Upper lobe of right lung (tissue), 1 donor: Measurements from ENCODE around the gene ISLR. TPM values are rescaled to one million over a fixed set of nuclear protein-coding genes. Genes with fewer than 3 reads are reported as not detected.

Source experiments
- ATAC-seq: fragments of 200-7000 bp; cut with Tn5 transposase; one replicate; pipeline ENCODE4 v1.9.1; 2020; ENCODE audit warnings: mild to moderate bottlenecking, moderate library complexity
- DNase-seq: peaks from one replicate; pipeline ENCODE4 v3.0.0-alpha.2; 2020
- H3K27ac ChIP-seq: fragments of 200-600 bp; one replicate; pipeline ENCODE4 v1.8.0; 2022
- H3K27me3 ChIP-seq: fragments of 200-600 bp; one replicate; pipeline ENCODE4 v1.8.0; 2022; ENCODE audit warnings: mild to moderate bottlenecking
- H3K36me3 ChIP-seq: fragments of 200-600 bp; one replicate; pipeline ENCODE4 v1.8.0; 2022
- H3K4me1 ChIP-seq: fragments of 200-600 bp; one replicate; pipeline ENCODE4 v1.8.0; 2022
- H3K4me3 ChIP-seq: fragments of 200-600 bp; one replicate; pipeline ENCODE4 v1.8.0; 2022; ENCODE audit warnings: mild to moderate bottlenecking
- H3K9me3 ChIP-seq: fragments of 200-600 bp; one replicate; pipeline ENCODE4 v1.8.0; 2022
- intact Hi-C: fragments of 100-400 bp; cut with DNase I; formaldehyde crosslinking; loops from one replicate; pipeline ENCODE4 v1.11.0; 2022
- total RNA-seq: library from RNA; stranded (reverse); fragmentation: NEBNext Ultra II Directional; extraction: Animal tissue kit (Norgen Biotek cat#: 25700); gene quantifications from one replicate; pipeline ENCODE4 v1.2.1, GENCODE V29; 2021
- TF ChIP-seq, protein P1 (sequence below): fragments of 200-600 bp; IDR thresholded peaks from one replicate; pipeline ENCODE4 v1.8.0; 2022; ENCODE audit warnings: antibody characterized with exemption
- donor health status: DM: no; HTN: yes; CAD: no; lungs with severe emphysema.

Gene ISLR
- total RNA-seq, 1 donor from 2014 or later: 40.6 TPM

DNA sequence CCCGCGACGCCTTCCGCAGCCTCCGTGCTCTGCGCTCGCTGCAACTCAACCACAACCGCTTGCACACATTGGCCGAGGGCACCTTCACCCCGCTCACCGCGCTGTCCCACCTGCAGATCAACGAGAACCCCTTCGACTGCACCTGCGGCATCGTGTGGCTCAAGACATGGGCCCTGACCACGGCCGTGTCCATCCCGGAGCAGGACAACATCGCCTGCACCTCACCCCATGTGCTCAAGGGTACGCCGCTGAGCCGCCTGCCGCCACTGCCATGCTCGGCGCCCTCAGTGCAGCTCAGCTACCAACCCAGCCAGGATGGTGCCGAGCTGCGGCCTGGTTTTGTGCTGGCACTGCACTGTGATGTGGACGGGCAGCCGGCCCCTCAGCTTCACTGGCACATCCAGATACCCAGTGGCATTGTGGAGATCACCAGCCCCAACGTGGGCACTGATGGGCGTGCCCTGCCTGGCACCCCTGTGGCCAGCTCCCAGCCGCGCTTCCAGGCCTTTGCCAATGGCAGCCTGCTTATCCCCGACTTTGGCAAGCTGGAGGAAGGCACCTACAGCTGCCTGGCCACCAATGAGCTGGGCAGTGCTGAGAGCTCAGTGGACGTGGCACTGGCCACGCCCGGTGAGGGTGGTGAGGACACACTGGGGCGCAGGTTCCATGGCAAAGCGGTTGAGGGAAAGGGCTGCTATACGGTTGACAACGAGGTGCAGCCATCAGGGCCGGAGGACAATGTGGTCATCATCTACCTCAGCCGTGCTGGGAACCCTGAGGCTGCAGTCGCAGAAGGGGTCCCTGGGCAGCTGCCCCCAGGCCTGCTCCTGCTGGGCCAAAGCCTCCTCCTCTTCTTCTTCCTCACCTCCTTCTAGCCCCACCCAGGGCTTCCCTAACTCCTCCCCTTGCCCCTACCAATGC is 2.0 kb downstream of the ISLR start:
- intact Hi-C loops: no loop called here
- peak; percentile 58 for DNase-seq
- no peak overlapping the region for H3K27ac ChIP-seq
- ATAC-seq: no peak
- H3K27me3 ChIP-seq: no peaks in the 10 kb centered on the region
- no peaks in the 10 kb centered on the region for H3K9me3 ChIP-seq
- H3K4me1 ChIP-seq: peaks cover 25% of the 10 kb centered on the region
- peak overlapping the region; percentile 45 for H3K4me3 ChIP-seq
- TF ChIP-seq, protein P1, sequence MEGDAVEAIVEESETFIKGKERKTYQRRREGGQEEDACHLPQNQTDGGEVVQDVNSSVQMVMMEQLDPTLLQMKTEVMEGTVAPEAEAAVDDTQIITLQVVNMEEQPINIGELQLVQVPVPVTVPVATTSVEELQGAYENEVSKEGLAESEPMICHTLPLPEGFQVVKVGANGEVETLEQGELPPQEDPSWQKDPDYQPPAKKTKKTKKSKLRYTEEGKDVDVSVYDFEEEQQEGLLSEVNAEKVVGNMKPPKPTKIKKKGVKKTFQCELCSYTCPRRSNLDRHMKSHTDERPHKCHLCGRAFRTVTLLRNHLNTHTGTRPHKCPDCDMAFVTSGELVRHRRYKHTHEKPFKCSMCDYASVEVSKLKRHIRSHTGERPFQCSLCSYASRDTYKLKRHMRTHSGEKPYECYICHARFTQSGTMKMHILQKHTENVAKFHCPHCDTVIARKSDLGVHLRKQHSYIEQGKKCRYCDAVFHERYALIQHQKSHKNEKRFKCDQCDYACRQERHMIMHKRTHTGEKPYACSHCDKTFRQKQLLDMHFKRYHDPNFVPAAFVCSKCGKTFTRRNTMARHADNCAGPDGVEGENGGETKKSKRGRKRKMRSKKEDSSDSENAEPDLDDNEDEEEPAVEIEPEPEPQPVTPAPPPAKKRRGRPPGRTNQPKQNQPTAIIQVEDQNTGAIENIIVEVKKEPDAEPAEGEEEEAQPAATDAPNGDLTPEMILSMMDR: no peak
- no peaks in the 10 kb centered on the region for H3K36me3 ChIP-seq

DNA sequence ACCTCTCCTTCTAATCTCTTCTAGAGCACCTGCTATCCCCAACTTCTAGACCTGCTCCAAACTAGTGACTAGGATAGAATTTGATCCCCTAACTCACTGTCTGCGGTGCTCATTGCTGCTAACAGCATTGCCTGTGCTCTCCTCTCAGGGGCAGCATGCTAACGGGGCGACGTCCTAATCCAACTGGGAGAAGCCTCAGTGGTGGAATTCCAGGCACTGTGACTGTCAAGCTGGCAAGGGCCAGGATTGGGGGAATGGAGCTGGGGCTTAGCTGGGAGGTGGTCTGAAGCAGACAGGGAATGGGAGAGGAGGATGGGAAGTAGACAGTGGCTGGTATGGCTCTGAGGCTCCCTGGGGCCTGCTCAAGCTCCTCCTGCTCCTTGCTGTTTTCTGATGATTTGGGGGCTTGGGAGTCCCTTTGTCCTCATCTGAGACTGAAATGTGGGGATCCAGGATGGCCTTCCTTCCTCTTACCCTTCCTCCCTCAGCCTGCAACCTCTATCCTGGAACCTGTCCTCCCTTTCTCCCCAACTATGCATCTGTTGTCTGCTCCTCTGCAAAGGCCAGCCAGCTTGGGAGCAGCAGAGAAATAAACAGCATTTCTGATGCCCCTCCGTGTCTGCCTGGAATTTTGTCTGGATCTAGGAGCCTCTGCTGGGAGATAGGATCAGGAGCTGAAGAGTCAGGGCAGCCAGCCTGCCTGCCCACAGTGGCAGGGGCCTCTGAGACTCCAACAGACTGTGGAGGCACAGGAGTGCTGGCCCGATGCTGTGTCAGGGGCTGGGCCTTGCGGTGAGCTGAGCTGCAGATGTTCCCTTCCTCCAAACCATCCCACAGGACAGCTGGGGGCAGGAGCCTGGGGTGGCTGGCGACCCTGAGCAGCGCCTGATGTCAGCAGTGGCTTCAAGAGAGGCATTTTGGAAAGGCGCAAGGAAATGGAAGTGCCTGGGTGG is 3.0 kb downstream of the ISLR start:
- DNase-seq: peak; percentile 46
- Histone ChIP-seq H3K27ac (no peak overlapping the region), H3K36me3 (no peaks in the 10 kb centered on the region), H3K27me3 (no peaks in the 10 kb centered on the region), H3K9me3 (no peaks in the 10 kb centered on the region), H3K4me1 (peaks cover 25% of the 10 kb centered on the region), H3K4me3 (no peak overlapping the region)
- intact Hi-C loops: no loop called here
- ATAC-seq: no peak
- TF ChIP-seq, protein P1: no peak

DNA sequence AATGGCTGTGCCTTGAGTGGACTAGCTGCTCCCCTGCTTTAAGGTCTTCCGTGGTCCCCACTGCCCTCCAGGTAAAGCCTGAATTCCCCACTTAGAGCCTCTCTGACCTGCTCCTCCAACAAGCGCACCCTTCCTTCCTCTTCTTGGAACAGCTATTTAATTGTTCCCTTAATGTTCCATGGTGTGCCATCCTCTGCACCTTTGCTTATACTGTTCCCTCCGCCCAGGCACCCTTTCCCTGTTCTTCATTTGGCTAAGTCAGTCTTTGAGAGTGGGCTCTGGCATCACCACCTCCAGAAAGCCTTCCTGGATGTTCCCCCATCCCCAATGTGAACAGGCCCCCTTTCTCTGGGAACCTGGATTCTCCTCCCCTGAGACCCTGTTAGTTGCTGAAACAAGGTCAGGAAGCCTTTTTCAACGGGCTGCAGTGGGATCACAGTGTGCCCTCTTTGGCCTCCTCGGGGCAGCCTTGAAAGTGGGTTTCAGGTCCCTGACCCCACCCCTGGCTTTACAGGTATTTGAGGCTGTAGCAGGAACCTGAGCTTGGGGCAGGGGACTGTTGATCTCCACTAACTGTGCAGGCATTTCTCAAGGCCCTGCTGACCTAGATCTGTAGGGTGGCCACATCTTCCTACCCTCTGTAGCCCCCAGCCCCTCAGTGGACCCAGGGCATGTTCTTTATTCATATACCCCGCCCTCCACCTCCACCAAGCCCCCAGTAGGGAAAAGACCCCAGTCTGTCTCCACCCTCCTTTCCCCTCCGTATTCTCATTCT is 5.0 kb downstream of the ISLR start:
- DNase-seq: peak; percentile 46
- Histone ChIP-seq H3K9me3 (no peaks in the 10 kb centered on the region), H3K36me3 (no peaks in the 10 kb centered on the region), H3K27ac (no peak overlapping the region), H3K4me3 (no peak overlapping the region), H3K4me1 (peaks cover 14% of the 10 kb centered on the region), H3K27me3 (no peaks in the 10 kb centered on the region)
- TF ChIP-seq, protein P1: no peak
- no peak for ATAC-seq
- intact Hi-C loops: no loop called here

DNA sequence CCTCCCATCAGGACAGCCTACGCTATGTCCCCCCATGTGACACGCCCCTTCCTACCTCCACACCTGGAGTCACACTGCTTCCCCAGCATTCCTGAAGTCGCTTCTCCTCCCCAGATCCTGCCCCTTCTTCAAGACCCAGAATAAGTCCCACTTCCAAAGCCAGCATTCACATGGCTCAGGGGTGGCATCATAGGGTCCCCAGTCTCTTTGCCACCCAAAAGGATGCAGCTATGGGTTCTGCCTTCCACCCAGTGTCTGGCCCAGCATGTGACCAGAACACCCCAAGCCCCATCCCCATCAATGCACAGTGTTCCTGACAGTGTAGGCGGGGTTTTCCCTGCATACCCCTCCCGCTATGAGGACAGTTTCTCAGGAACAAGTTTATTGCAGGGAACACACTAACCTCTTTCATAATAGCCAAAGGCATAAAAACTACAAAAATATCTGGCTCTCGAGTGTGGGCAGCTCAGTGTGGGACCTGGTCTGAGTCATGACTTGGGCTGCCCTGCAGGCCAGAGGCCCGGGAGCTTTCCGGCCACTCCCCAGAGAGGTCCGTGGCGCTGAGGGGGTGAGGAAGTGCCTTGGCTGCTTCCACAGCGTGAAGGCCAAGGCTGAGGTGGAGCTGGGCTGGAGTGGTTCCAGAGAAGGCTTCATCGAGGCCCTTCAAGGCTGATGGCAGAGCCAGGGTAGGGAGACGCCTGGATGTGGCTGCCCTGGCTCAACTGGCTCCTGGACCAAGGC is 5.8 kb downstream of the ISLR start:
- TF ChIP-seq, protein P1: no peak
- H3K4me1 ChIP-seq: peaks cover 11% of the 10 kb centered on the region
- no peak overlapping the region for H3K4me3 ChIP-seq
- H3K27ac ChIP-seq: peak overlapping the region; percentile 47
- DNase-seq (peak; percentile 69), ATAC-seq (peak; percentile 61)
- H3K27me3 ChIP-seq: no peaks in the 10 kb centered on the region
- H3K36me3 ChIP-seq: no peaks in the 10 kb centered on the region
- no peaks in the 10 kb centered on the region for H3K9me3 ChIP-seq
- intact Hi-C loops: no loop called here
